GM12878 (cell line): ENCODE data around the gene SLC44A4. TPM values are rescaled to one million over a fixed set of nuclear protein-coding genes. Genes with fewer than 3 reads are reported as not detected.

Source experiments
- ATAC-seq: fragments of 200-7000 bp; cut with Tn5 transposase; 3 replicates; pipeline ENCODE4 v1.9.1; 2020; ENCODE audit warnings: mild to moderate bottlenecking, moderate library complexity
- BruUV-seq: library from RNA; stranded (reverse); fragments of 400-500 nt; replicated peaks from 2 replicates; lab custom pipeline; 2021; lab: Mats Ljungman, UMichigan
- CTCF ChIA-PET: fragments of 300-600 bp; sonication (Branson Sonifier 250); formaldehyde crosslinking; extraction: SDS; loops from one replicate; lab custom pipeline; 2021; ENCODE audit warnings: inconsistent platforms; lab: Yijun Ruan, JAX
- POLR2A ChIA-PET: fragments of 350-600 bp; formaldehyde crosslinking; extraction: SDS; loops from one replicate; lab custom pipeline; 2021; ENCODE audit warnings: inconsistent platforms; lab: Charles Lee
- RAD21 ChIA-PET: fragments of 300-600 bp; sonication (Branson Sonifier 250); formaldehyde crosslinking; loops from one replicate; lab custom pipeline; 2023; ENCODE audit warnings: antibody characterized with exemption; ENCODE audit not compliant: unreplicated experiment; lab: Charles Lee
- SMC1A ChIA-PET: fragments of 300-600 bp; sonication (Branson Sonifier 250); formaldehyde crosslinking; loops from one replicate; lab custom pipeline; 2023; ENCODE audit not compliant: unreplicated experiment, uncharacterized antibody; lab: Charles Lee
- DNase-seq: peaks from one replicate; pipeline ENCODE4 v3.0.0-alpha.2; 2011; ENCODE audit warnings: low read depth, low spot score
- FAIRE-seq: peaks from 3 replicates; lab custom pipeline; 2011; peaks lifted over from hg19 to GRCh38; lab: Jason Lieb, UNC
- H2AFZ ChIP-seq: 2 replicates; pipeline ENCODE4 v1.6.0; 2011; ENCODE audit warnings: low read depth, low read length, control low read depth; ENCODE audit not compliant: control insufficient read depth
- H3K27ac ChIP-seq: 2 replicates; pipeline ENCODE4 v1.5.1; 2011; ENCODE audit warnings: control low read depth; ENCODE audit not compliant: control insufficient read depth, insufficient read depth
- H3K27me3 ChIP-seq, 2 experiments: replicated peaks in 1 of 2; 2 replicates each; pipeline versions ENCODE4 v1.6.0 to v1.6.1; 2011; ENCODE audit warnings: low read length in 1 of 2; ENCODE audit not compliant: control insufficient read depth in 2 of 2, insufficient read depth in 2 of 2
- H3K36me3 ChIP-seq, 2 experiments: 2 replicates each; pipeline ENCODE4 v1.5.1; 2011; ENCODE audit warnings: low read length in 1 of 2; ENCODE audit not compliant: control insufficient read depth in 2 of 2, insufficient read depth in 2 of 2
- H3K4me1 ChIP-seq: 2 replicates; pipeline ENCODE4 v1.6.1; 2011; ENCODE audit warnings: mild to moderate bottlenecking, low read length, moderate library complexity, mixed read lengths; ENCODE audit not compliant: control insufficient read depth, insufficient read depth
- H3K4me2 ChIP-seq: 2 replicates; pipeline ENCODE4 v1.6.0; 2011; ENCODE audit warnings: control low read depth; ENCODE audit not compliant: control insufficient read depth, insufficient read depth
- H3K4me3 ChIP-seq: fragments of 200-600 bp; sonication (generic); 2 replicates; pipeline ENCODE4 v1.5.1; 2016
- H3K79me2 ChIP-seq: 2 replicates; pipeline ENCODE4 v1.6.0; 2011; ENCODE audit warnings: low read length; ENCODE audit not compliant: control insufficient read depth, insufficient read depth
- H3K9ac ChIP-seq: 2 replicates; pipeline ENCODE4 v1.8.0; 2011; ENCODE audit warnings: low read length, control low read depth, mixed read lengths; ENCODE audit not compliant: control insufficient read depth, insufficient read depth
- H3K9me3 ChIP-seq: replicated peaks from 3 replicates; pipeline ENCODE4 v1.5.1; 2011; ENCODE audit warnings: mild to moderate bottlenecking, low read length; ENCODE audit not compliant: control insufficient read depth, insufficient read depth
- H4K20me1 ChIP-seq: 2 replicates; pipeline ENCODE4 v1.6.0; 2011; ENCODE audit not compliant: control insufficient read depth, insufficient read depth
- CBFB ChIP-seq: IDR thresholded peaks from 2 replicates; pipeline ENCODE4 v1.6.1; 2016; ENCODE audit warnings: antibody characterized with exemption, low read depth
- CREM ChIP-seq: IDR thresholded peaks from 2 replicates; pipeline ENCODE4 v1.6.1; 2014; ENCODE audit warnings: antibody characterized with exemption, low read depth
- DPF2 ChIP-seq: fragments of 450-650 bp; IDR thresholded peaks from 2 replicates; pipeline ENCODE4 v1.6.1; 2017; ENCODE audit warnings: mild to moderate bottlenecking
- EP300 ChIP-seq, 2 experiments: fragments of 150-350 bp in 1 of 2; IDR thresholded peaks; 2 replicates each; pipeline ENCODE4 v1.6.1; 2011 to 2012; ENCODE audit warnings: low read depth in 2 of 2, low read length in 2 of 2, borderline replicate concordance in 1 of 2, improper control_type of control experiment in 1 of 2, inconsistent platforms in 1 of 2; ENCODE audit not compliant: control insufficient read depth in 1 of 2
- FOXK2 ChIP-seq: fragments of 450-650 bp; IDR thresholded peaks from 2 replicates; pipeline ENCODE4 v1.6.1; 2017; ENCODE audit warnings: mild to moderate bottlenecking, moderate library complexity
- HDGF ChIP-seq: fragments of 450-650 bp; IDR thresholded peaks from 2 replicates; pipeline ENCODE4 v1.6.1; 2016; ENCODE audit warnings: antibody characterized with exemption
- KDM1A ChIP-seq: fragments of 200-600 bp; sonication (generic); IDR thresholded peaks from 2 replicates; pipeline ENCODE4 v1.6.1; 2016; ENCODE audit warnings: borderline replicate concordance
- MTA3 ChIP-seq: IDR thresholded peaks from 2 replicates; pipeline ENCODE4 v1.6.1; 2012; ENCODE audit warnings: low read length, inconsistent platforms, borderline replicate concordance
- MXI1 ChIP-seq: fragments of 150-350 bp; IDR thresholded peaks from 2 replicates; pipeline ENCODE4 v1.6.1; 2011; ENCODE audit warnings: low read depth, mild to moderate bottlenecking, inconsistent platforms, low read length, improper control_type of control experiment
- RCOR1 ChIP-seq: conservative IDR thresholded peaks from 2 replicates; pipeline ENCODE4 v1.6.1; 2012; ENCODE audit warnings: low read depth, low read length, improper control_type of control experiment
- TBL1XR1 ChIP-seq: IDR thresholded peaks from 2 replicates; pipeline ENCODE4 v1.6.1; 2012; ENCODE audit warnings: low read depth, low read length, improper control_type of control experiment
- ZNF24 ChIP-seq: fragments of 450-650 bp; IDR thresholded peaks from 2 replicates; pipeline ENCODE4 v1.6.1; 2017; ENCODE audit warnings: antibody characterized with exemption, mild to moderate bottlenecking
- WGBS: methylation state at CpG from one replicate; pipeline ENCODE4 v1.1.6; 2016; ENCODE audit warnings: low lambda C conversion rate; ENCODE audit not compliant: insufficient replicate concordance, insufficient coverage; ENCODE audit errors: missing lambda C conversion rate; 5-methylcytosine and 5-hydroxymethylcytosine counted together
- in situ Hi-C: fragments of 300-500 bp; cut with MboI; formaldehyde crosslinking; loops from 9 replicates; pipeline ENCODE4 v1.14.3; 2018; ENCODE audit warnings: mixed read lengths
- intact Hi-C: fragments of 100-400 bp; cut with micrococcal nuclease; formaldehyde crosslinking; loops from one replicate; pipeline ENCODE4 v1.14.2; 2022; ENCODE audit not compliant: unreplicated experiment
- polyA plus RNA-seq, 11 experiments: library from polyadenylated mRNA; depleted of rRNA in 4 of 11; unstranded in 6 of 11; stranded (reverse) in 5 of 11; fragments of >200 nt; fragmentation: Nextera tagmentation in 4 of 11; fragmentation: Illumina TruSeq in 1 of 11; extraction: Ambion mirVana in 4 of 11; extraction: Trizol in 1 of 11; gene quantifications; 1 replicate in 1 of 11; 2 replicates in 10 of 11; pipeline versions ENCODE4 v1.2.1 to v1.2.3, GENCODE V29; 2011 to 2016; ENCODE audit warnings: inconsistent platforms in 2 of 11, missing spikeins in 2 of 11, low read depth in 1 of 11
- total RNA-seq, 4 experiments: library from RNA; depleted of rRNA in 3 of 4; stranded (reverse); fragments of >200 nt in 3 of 4; fragmentation: Illumina TruSeq in 1 of 4; extraction: Trizol in 1 of 4; gene quantifications; 2 replicates each; pipeline versions ENCODE4 v1.2.1 to v1.2.3, GENCODE V29; 2013 to 2021
- TF ChIP-seq, protein P1 (sequence below): fragments of 450-650 bp; conservative IDR thresholded peaks from 2 replicates; pipeline ENCODE4 v1.6.1; 2017; ENCODE audit warnings: mild to moderate bottlenecking, moderate library complexity
- TF ChIP-seq, protein P2 (sequence below): IDR thresholded peaks from 2 replicates; pipeline ENCODE4 v1.6.1; 2011; ENCODE audit warnings: borderline replicate concordance, low read depth, mild to moderate bottlenecking, moderate library complexity, mixed read lengths, low read length; ENCODE audit not compliant: insufficient read depth; ENCODE audit errors: extremely low read length
- TF ChIP-seq, protein P3 (sequence below): fragments of 450-650 bp; IDR thresholded peaks from 2 replicates; pipeline ENCODE4 v1.6.1; 2016; ENCODE audit warnings: mild to moderate bottlenecking
- TF ChIP-seq, protein P4 (sequence below): IDR thresholded peaks from 2 replicates; pipeline ENCODE4 v1.6.1; 2012; ENCODE audit warnings: low read depth, low read length, improper control_type of control experiment

SLC44A4 gene
- total and polyA plus RNA-seq, 10 of the 15 experiments (the other 5 are each of a cell fraction or from before 2014, with no cell fraction given), result 0.04 to 0.24 (median 0.15) TPM; not detected in 3

DNA sequence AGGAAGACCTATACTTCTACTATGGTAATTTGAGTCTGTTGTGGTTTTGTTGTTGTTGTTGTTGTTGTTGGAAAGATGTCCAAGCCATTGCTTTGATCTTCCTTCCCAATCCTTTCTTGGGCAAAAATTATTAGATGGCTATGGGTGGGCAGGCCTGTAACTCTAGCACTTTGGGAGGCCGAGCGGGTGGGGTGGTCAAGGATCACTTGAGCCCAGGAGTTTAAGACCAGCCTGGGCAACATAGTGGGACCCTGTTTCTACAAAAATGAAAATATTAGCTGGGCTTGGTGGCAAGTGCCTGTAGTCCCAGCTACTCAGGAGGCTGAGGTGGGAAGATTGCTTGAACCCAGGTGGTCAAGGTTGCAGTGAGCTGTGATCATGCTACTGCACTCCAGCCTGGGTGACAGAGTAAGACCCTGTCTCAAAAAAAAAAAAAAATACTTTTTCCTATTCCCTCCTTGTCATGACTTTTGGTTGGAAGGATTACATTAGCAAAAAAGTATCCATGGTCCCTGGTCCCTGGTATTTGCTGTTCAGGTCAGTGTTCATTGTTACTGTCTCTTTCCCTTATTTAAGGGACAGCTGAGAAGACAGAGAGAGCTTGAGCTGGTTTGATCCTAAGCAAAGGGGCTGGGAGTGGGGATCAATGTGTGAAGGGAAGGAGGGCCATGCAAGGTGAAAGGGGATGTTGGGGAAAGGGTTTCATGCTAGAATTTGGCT lies 27.9 kb downstream of the SLC44A4 start (continued):
- TF ChIP-seq TBL1XR1 (no peak), RCOR1 (no peak)

DNA sequence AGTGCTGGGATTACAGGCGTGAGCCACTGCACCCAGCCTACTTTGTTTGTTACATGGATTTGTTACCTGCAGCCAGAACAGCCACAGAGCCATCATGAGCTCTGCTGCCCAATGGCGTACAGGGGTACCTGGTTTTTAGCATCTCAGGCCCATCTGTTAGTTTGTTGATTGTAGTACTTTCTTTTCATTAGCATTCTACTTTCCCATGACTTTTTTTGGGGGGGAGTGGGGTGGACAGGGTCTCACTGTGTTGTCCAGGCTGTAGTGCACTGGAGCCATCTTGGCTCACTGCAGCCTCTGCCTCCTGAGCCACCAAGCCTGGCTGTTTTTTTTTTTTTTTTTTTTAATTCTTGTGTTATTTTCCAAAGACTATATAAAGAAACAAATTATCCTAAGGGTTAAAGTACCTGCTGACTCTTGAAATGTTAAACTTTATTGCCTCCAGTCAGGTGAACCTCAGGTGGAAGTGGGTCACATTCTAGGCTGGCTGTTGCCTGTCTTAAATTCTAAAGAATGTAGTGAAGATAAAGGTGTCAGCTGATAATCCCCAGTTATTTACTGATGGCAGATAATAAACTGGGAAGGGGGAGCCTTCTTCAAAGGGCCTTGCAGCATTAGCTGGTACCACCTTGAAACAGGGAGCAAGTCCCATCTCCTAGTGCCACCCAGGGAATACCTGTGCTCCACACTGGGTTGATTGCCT lies 31.4 kb downstream of the SLC44A4 start:
- Histone ChIP-seq H4K20me1 (no peaks in the 10 kb centered on the region), H3K36me3 (no peaks in the 10 kb centered on the region), H3K4me2 (no peak overlapping the region), H3K9ac (no peak overlapping the region), H3K27me3 (no peaks in the 10 kb centered on the region), H2AFZ (no peak overlapping the region), H3K79me2 (no peaks in the 10 kb centered on the region), H3K4me1 (no peaks in the 10 kb centered on the region), H3K27ac (no peak overlapping the region), H3K9me3 (no peaks in the 10 kb centered on the region), H3K4me3 (no peak overlapping the region)
- no peak for FAIRE-seq
- ChIA-PET RAD21 (no interaction called here), POLR2A (interaction anchor here (1.0 kb wide), 1 partner anchor 109 kb away, joined by 3 read pairs; no protein-coding TSS in a partner anchor), SMC1A (interaction anchor here (0.6 kb wide), 1 partner anchor 194 kb away, joined by 3 read pairs; no protein-coding TSS in a partner anchor), CTCF (interaction anchor here (1.4 kb wide), 1 partner anchor 43 kb away, joined by 6 read pairs; no protein-coding TSS in a partner anchor)
- 75% methylated on average over 2 of the region's 2 CpGs for WGBS
- BruUV-seq, result no TSS peak
- in situ Hi-C loops, result no loop called here
- ATAC-seq, result no peak
- intact Hi-C loops, result no loop called here
- DNase-seq, result no peak
- TF ChIP-seq, protein P1, sequence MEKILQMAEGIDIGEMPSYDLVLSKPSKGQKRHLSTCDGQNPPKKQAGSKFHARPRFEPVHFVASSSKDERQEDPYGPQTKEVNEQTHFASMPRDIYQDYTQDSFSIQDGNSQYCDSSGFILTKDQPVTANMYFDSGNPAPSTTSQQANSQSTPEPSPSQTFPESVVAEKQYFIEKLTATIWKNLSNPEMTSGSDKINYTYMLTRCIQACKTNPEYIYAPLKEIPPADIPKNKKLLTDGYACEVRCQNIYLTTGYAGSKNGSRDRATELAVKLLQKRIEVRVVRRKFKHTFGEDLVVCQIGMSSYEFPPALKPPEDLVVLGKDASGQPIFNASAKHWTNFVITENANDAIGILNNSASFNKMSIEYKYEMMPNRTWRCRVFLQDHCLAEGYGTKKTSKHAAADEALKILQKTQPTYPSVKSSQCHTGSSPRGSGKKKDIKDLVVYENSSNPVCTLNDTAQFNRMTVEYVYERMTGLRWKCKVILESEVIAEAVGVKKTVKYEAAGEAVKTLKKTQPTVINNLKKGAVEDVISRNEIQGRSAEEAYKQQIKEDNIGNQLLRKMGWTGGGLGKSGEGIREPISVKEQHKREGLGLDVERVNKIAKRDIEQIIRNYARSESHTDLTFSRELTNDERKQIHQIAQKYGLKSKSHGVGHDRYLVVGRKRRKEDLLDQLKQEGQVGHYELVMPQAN, result no peak
- TF ChIP-seq, protein P2, sequence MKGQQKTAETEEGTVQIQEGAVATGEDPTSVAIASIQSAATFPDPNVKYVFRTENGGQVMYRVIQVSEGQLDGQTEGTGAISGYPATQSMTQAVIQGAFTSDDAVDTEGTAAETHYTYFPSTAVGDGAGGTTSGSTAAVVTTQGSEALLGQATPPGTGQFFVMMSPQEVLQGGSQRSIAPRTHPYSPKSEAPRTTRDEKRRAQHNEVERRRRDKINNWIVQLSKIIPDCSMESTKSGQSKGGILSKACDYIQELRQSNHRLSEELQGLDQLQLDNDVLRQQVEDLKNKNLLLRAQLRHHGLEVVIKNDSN, result no peak
- TF ChIP-seq, protein P3, sequence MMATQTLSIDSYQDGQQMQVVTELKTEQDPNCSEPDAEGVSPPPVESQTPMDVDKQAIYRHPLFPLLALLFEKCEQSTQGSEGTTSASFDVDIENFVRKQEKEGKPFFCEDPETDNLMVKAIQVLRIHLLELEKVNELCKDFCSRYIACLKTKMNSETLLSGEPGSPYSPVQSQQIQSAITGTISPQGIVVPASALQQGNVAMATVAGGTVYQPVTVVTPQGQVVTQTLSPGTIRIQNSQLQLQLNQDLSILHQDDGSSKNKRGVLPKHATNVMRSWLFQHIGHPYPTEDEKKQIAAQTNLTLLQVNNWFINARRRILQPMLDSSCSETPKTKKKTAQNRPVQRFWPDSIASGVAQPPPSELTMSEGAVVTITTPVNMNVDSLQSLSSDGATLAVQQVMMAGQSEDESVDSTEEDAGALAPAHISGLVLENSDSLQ, result no peak
- no peak for TF ChIP-seq KDM1A
- TF ChIP-seq, protein P4, sequence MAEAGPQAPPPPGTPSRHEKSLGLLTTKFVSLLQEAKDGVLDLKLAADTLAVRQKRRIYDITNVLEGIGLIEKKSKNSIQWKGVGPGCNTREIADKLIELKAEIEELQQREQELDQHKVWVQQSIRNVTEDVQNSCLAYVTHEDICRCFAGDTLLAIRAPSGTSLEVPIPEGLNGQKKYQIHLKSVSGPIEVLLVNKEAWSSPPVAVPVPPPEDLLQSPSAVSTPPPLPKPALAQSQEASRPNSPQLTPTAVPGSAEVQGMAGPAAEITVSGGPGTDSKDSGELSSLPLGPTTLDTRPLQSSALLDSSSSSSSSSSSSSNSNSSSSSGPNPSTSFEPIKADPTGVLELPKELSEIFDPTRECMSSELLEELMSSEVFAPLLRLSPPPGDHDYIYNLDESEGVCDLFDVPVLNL, result no peak
- TF ChIP-seq CREM, result no peak
- no peak for TF ChIP-seq EP300 (IDR thresholded peaks at IDR 0.05; ENCODE audit: borderline replicate concordance in 1 of 2, control insufficient read depth in 1 of 2, low read depth in 2 of 2, low read length in 2 of 2)
- no peak for TF ChIP-seq MTA3
- no peak for TF ChIP-seq ZNF24
- TF ChIP-seq DPF2, result no peak
- TF ChIP-seq HDGF, result no peak
- TF ChIP-seq FOXK2, result no peak
- no peak for TF ChIP-seq CBFB
- TF ChIP-seq MXI1, result no peak
